ENCODE measurements around the gene BLNK. TPM values are rescaled to one million over a fixed set of nuclear protein-coding genes. Genes with fewer than 3 reads are reported as not detected.

The BLNK gene
- total RNA-seq, 6 donors from 2014 or later = 7.0 to 17.8 (median 10.8) TPM

GRCh38 chr10:96242822-96243221 lies 28.5 kb downstream of the BLNK start:
- no peaks in the 10 kb centered on the region for H3K4me1 ChIP-seq
- H3K4me3 ChIP-seq = no peak overlapping the region
- WGBS, 2 donors = 82 to 94% methylated on average over 2 of the region's 2 CpGs
- H3K27ac ChIP-seq = no peak overlapping the region
- DNase-seq = no peak
- ATAC-seq (ENCODE audit: low FRiP score in 2 of 2) = no peak
- H3K27me3 ChIP-seq = no peaks in the 10 kb centered on the region
- no peaks in the 10 kb centered on the region for H3K9me3 ChIP-seq
- TF ChIP-seq POLR2A (IDR thresholded peaks at IDR 0.05) (no peak), POLR2AphosphoS5 (IDR thresholded peaks at IDR 0.05) (no peak), CTCF (IDR thresholded peaks at IDR 0.05) (no peak), EP300 (IDR thresholded peaks at IDR 0.05) (no peak)
- no peaks in the 10 kb centered on the region for H3K36me3 ChIP-seq

GRCh38 chr10:96238646-96239623 lies 32.4 kb downstream of the BLNK start:
- Histone ChIP-seq H3K27ac (no peak overlapping the region), H3K9me3 (no peaks in the 10 kb centered on the region), H3K4me1 (no peaks in the 10 kb centered on the region), H3K27me3 (no peaks in the 10 kb centered on the region), H3K36me3 (no peaks in the 10 kb centered on the region), H3K4me3 (no peak overlapping the region)
- ATAC-seq (ENCODE audit: low FRiP score in 2 of 2) (no peak), DNase-seq (no peak)
- WGBS, 2 donors = 60 to 61% methylated on average over 4 of the region's 4 CpGs
- no peak for TF ChIP-seq EP300 (IDR thresholded peaks at IDR 0.05)
- TF ChIP-seq POLR2AphosphoS5 (IDR thresholded peaks at IDR 0.05) = no peak
- TF ChIP-seq POLR2A (IDR thresholded peaks at IDR 0.05) = no peak
- TF ChIP-seq CTCF (IDR thresholded peaks at IDR 0.05) = no peak

GRCh38 chr10:96236876-96237275 lies 34.5 kb downstream of the BLNK start:
- no peaks in the 10 kb centered on the region for H3K4me1 ChIP-seq
- no peak for TF ChIP-seq POLR2A (IDR thresholded peaks at IDR 0.05)
- TF ChIP-seq EP300 (IDR thresholded peaks at IDR 0.05) = no peak
- TF ChIP-seq CTCF (IDR thresholded peaks at IDR 0.05) = no peak
- no peak for TF ChIP-seq POLR2AphosphoS5 (IDR thresholded peaks at IDR 0.05)
- no peak overlapping the region for H3K4me3 ChIP-seq
- no peak for DNase-seq
- no peaks in the 10 kb centered on the region for H3K9me3 ChIP-seq
- no peak for ATAC-seq (ENCODE audit: low FRiP score in 2 of 2)
- no peaks in the 10 kb centered on the region for H3K27me3 ChIP-seq
- H3K27ac ChIP-seq = no peak overlapping the region
- H3K36me3 ChIP-seq = no peaks in the 10 kb centered on the region
- WGBS, 2 donors = 90 to 93% methylated on average over 1 of the region's 1 CpG

- DNase-seq = peak in 1 of 2 donors; percentile 24
- Histone ChIP-seq H3K4me3 (no peak overlapping the region), H3K36me3 (no peaks in the 10 kb centered on the region), H3K27me3 (no peaks in the 10 kb centered on the region), H3K27ac (no peak overlapping the region), H3K4me1 (no peaks in the 10 kb centered on the region), H3K9me3 (no peaks in the 10 kb centered on the region)
- WGBS, 2 donors = 68 to 71% methylated on average over 6 of the region's 6 CpGs
- ATAC-seq (ENCODE audit: low FRiP score in 2 of 2) = no peak
- TF ChIP-seq EP300 (IDR thresholded peaks at IDR 0.05) = no peak
- no peak for TF ChIP-seq POLR2A (IDR thresholded peaks at IDR 0.05)
- no peak for TF ChIP-seq CTCF (IDR thresholded peaks at IDR 0.05)
- no peak for TF ChIP-seq POLR2AphosphoS5 (IDR thresholded peaks at IDR 0.05)
Observed at GRCh38 chr10:96236090-96236478, 35.3 kb downstream of the BLNK start.

All from upper lobe of left lung (tissue), 6 donors.